ENCODE measurements around the gene ZNF213.
"Not testable (repeated sequence)": the region's sequence is repeated elsewhere in the genome, so short reads cannot be mapped to it uniquely, and the experiment has no call there.

The ZNF213 gene

GRCh38 chr16:3148256-3149192 is 13.7 kb downstream of the ZNF213 start:
- no peak for DNase-seq (ENCODE audit: low read depth)

GRCh38 chr16:3149193-3149530 is 14.3 kb downstream of the ZNF213 start:
- DNase-seq (ENCODE audit: low read depth), result no peak

- DNase-seq (ENCODE audit: low read depth), result no peak
These were observed 15.0 kb downstream of the ZNF213 start for GRCh38 chr16:3149630-3150345.

GRCh38 chr16:3150346-3151218 is 15.8 kb downstream of the ZNF213 start:
- peak; percentile 96 for DNase-seq (ENCODE audit: low read depth)

- DNase-seq (ENCODE audit: low read depth), result no peak
These were observed 17.1 kb downstream of the ZNF213 start for GRCh38 chr16:3152027-3152276.

GRCh38 chr16:3152277-3152990 is 17.6 kb downstream of the ZNF213 start:
- DNase-seq (ENCODE audit: low read depth), result peak; percentile 63

GRCh38 chr16:3152991-3153368 is 18.2 kb downstream of the ZNF213 start:
- no peak for DNase-seq (ENCODE audit: low read depth)

- DNase-seq (ENCODE audit: low read depth), result no peak
These were observed 20.4 kb downstream of the ZNF213 start for GRCh38 chr16:3155181-3155580.

GRCh38 chr16:3155972-3156371 is 21.1 kb downstream of the ZNF213 start:
- no peak for DNase-seq (ENCODE audit: low read depth)

- DNase-seq (ENCODE audit: low read depth), result peak; percentile 45
These were observed 22.6 kb downstream of the ZNF213 start for GRCh38 chr16:3157229-3158025.

GRCh38 chr16:3158026-3158509 is 23.2 kb downstream of the ZNF213 start:
- DNase-seq (ENCODE audit: low read depth), result no peak

- DNase-seq (ENCODE audit: low read depth), result peak; percentile 87
These were observed 23.9 kb downstream of the ZNF213 start for GRCh38 chr16:3158510-3159314.

- DNase-seq (ENCODE audit: low read depth), result no peak
These were observed 26.6 kb downstream of the ZNF213 start for GRCh38 chr16:3161235-3162018.

GRCh38 chr16:3164121-3164991 is 29.5 kb downstream of the ZNF213 start:
- no peak for DNase-seq (ENCODE audit: low read depth)

- DNase-seq (ENCODE audit: low read depth), result no peak
These were observed 30.4 kb downstream of the ZNF213 start for GRCh38 chr16:3165111-3165822.

- no peak for DNase-seq (ENCODE audit: low read depth)
These were observed 31.7 kb downstream of the ZNF213 start for GRCh38 chr16:3166505-3166886.

GRCh38 chr16:3168729-3169128 is 33.9 kb downstream of the ZNF213 start:
- not testable (repeated sequence) for DNase-seq (ENCODE audit: low read depth)
